ENCODE results near the gene TRPC3. TPM values are rescaled to one million over a fixed set of nuclear protein-coding genes. Genes with fewer than 3 reads are reported as not detected.

TRPC3 gene
- total RNA-seq, 2 experiments from 2014 or later = not detected

DNA sequence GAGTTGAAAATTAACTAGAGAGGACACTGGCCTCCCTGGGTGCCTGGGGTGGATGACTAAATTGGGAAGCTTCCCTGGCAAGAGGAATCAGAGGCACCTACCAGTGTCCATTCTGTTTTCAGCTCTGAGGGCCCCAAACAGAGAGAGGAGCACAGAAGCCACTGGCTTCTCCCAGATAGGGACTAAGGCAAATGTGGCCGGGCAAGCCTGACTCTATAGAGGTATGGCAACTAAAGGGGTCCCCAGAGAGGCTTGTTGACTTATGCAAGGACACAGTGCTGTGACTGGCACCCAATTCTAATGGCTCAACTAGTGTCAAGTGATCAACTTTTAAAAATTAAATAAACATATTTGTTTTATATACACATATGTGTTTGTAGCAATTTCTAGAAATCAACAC, 17.2 kb downstream of the TRPC3 start:
- DNase-seq (no peak), ATAC-seq (ENCODE audit: poor library complexity) (no peak)
- Histone ChIP-seq H3K4me3 (ENCODE audit: low read length) (no peak overlapping the region), H3K27me3 (ENCODE audit: control insufficient read depth in 1 of 2, insufficient read depth in 2 of 2, low read length in 2 of 2) (peaks cover 0 to 13% of the 10 kb centered on the region in 2 experiments), H3K4me1 (ENCODE audit: insufficient read depth, low read length) (peaks cover 3% of the 10 kb centered on the region), H3K27ac (ENCODE audit: low read depth in 1 of 2, low read length in 2 of 2) (no peak overlapping the region), H3K9me3 (ENCODE audit: control insufficient read depth in 1 of 2, insufficient read depth in 1 of 2, low read length in 2 of 2) (peaks cover 0 to 7% of the 10 kb centered on the region in 2 experiments), H3K36me3 (ENCODE audit: insufficient read depth, low read length) (no peaks in the 10 kb centered on the region)
- POLR2A ChIA-PET = no interaction called here
- Mint-ChIP-seq H3K9me3 (no peaks in the 10 kb centered on the region), H3K27me3 (peaks cover 43% of the 10 kb centered on the region), H3K4me1 (ENCODE audit: low read depth) (no peaks in the 10 kb centered on the region), H3K4me3 (no peak overlapping the region), H3K27ac (no peak overlapping the region), H3K36me3 (ENCODE audit: low read depth) (no peaks in the 10 kb centered on the region)
- intact Hi-C loops (cut with DNase I, micrococcal nuclease) = no loop called here
- TF ChIP-seq, protein P1, sequence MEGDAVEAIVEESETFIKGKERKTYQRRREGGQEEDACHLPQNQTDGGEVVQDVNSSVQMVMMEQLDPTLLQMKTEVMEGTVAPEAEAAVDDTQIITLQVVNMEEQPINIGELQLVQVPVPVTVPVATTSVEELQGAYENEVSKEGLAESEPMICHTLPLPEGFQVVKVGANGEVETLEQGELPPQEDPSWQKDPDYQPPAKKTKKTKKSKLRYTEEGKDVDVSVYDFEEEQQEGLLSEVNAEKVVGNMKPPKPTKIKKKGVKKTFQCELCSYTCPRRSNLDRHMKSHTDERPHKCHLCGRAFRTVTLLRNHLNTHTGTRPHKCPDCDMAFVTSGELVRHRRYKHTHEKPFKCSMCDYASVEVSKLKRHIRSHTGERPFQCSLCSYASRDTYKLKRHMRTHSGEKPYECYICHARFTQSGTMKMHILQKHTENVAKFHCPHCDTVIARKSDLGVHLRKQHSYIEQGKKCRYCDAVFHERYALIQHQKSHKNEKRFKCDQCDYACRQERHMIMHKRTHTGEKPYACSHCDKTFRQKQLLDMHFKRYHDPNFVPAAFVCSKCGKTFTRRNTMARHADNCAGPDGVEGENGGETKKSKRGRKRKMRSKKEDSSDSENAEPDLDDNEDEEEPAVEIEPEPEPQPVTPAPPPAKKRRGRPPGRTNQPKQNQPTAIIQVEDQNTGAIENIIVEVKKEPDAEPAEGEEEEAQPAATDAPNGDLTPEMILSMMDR (IDR thresholded peaks at IDR 0.05) = no peak
- CTCF ChIA-PET = interaction anchor here (0.9 kb wide), 1 partner anchor 15 kb away, joined by 3 read pairs; no protein-coding TSS in a partner anchor

DNA sequence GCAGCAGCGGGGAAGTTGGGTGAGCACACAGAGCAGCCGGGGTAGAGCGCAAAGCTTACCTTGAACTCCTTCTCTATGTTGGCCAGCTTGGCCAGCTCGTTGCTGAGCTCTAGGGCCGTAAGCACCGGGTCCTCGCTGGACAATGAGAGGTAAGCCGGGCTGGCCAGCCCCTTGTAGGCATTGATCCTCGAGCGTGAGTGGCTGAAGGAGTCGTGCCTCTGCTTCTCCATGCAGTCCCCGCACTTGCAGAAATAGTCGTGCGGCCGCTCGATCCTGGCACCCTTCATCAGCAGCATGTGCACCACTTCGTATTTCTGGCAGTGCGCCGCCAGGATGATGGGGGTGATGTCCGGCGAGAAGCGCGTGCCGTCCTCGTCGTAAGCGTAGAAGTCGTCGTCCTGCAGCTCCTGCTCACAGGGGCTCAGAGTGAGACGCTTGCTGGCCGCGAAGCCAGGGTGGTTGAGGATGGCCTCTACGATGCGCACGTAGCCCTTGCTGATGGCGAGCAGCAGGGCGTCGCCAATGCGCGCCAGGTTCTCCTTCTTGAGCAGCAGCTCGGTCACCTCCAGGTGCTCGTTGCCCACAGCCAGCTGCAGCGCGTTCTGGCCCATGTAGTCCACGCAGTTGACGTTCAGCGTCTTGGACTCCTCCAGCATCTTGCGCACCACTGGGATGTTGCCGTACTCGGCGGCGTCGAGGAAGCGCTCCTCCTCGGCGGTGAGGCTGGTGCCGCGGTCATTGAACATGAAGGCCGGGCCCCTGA, 19.5 kb downstream of the TRPC3 start:
- no peaks in the 10 kb centered on the region for H3K36me3 ChIP-seq (ENCODE audit: insufficient read depth, low read length)
- TF ChIP-seq, protein P1 (IDR thresholded peaks at IDR 0.05) = no peak
- H3K4me3 ChIP-seq (ENCODE audit: low read length) = no peak overlapping the region
- no peaks in the 10 kb centered on the region for H3K36me3 Mint-ChIP-seq (ENCODE audit: low read depth)
- H3K4me1 ChIP-seq (ENCODE audit: insufficient read depth, low read length) = no peaks in the 10 kb centered on the region
- ATAC-seq (ENCODE audit: poor library complexity) (no peak), DNase-seq (no peak)
- intact Hi-C loops (cut with DNase I, micrococcal nuclease) = no loop called here
- H3K4me3 Mint-ChIP-seq = no peak overlapping the region
- no peak overlapping the region for H3K27ac Mint-ChIP-seq
- H3K4me1 Mint-ChIP-seq (ENCODE audit: low read depth) = no peaks in the 10 kb centered on the region
- ChIA-PET POLR2A (no interaction called here), CTCF (no interaction called here)
- H3K9me3 ChIP-seq (ENCODE audit: control insufficient read depth in 1 of 2, insufficient read depth in 1 of 2, low read length in 2 of 2) = peaks cover 0 to 7% of the 10 kb centered on the region in 2 experiments
- H3K27me3 ChIP-seq (ENCODE audit: control insufficient read depth in 1 of 2, insufficient read depth in 2 of 2, low read length in 2 of 2) = peaks cover 0 to 8% of the 10 kb centered on the region in 2 experiments
- no peak overlapping the region for H3K27ac ChIP-seq (ENCODE audit: low read depth in 1 of 2, low read length in 2 of 2)
- no peaks in the 10 kb centered on the region for H3K9me3 Mint-ChIP-seq
- H3K27me3 Mint-ChIP-seq = peaks cover 41% of the 10 kb centered on the region

DNA sequence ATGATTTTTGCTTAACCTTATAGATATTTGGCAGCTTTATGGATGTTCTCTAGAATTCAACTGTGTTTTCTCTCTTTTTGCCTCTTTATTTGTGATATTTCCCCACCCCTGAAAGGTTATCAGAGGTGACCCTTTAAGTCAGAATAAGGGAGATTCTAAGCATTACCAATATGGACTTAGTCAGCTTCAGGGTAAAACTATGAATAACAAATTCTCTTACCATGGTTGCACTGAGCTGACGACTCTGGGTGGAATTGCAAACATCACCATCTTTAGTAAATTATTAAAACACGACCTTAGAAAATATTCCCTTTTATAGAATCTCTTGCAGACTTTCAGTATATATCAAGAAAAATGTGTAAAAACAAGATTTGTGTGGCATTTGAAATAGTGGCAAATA, 21.6 kb downstream of the TRPC3 start:
- TF ChIP-seq, protein P1 (IDR thresholded peaks at IDR 0.05) = no peak
- Histone ChIP-seq H3K4me3 (ENCODE audit: low read length) (no peak overlapping the region), H3K27ac (ENCODE audit: low read depth in 1 of 2, low read length in 2 of 2) (no peak overlapping the region), H3K9me3 (ENCODE audit: control insufficient read depth in 1 of 2, insufficient read depth in 1 of 2, low read length in 2 of 2) (peaks cover 0 to 7% of the 10 kb centered on the region in 2 experiments), H3K4me1 (ENCODE audit: insufficient read depth, low read length) (no peaks in the 10 kb centered on the region), H3K27me3 (ENCODE audit: control insufficient read depth in 1 of 2, insufficient read depth in 2 of 2, low read length in 2 of 2) (peaks cover 0 to 8% of the 10 kb centered on the region in 2 experiments), H3K36me3 (ENCODE audit: insufficient read depth, low read length) (no peaks in the 10 kb centered on the region)
- H3K9me3 Mint-ChIP-seq = no peaks in the 10 kb centered on the region
- intact Hi-C loops (cut with DNase I, micrococcal nuclease) = no loop called here
- ChIA-PET CTCF (interaction anchor here (1.0 kb wide), 1 partner anchor 30 kb away, joined by 3 read pairs; no protein-coding TSS in a partner anchor), POLR2A (no interaction called here)
- no peak for ATAC-seq (ENCODE audit: poor library complexity)
- no peaks in the 10 kb centered on the region for H3K4me1 Mint-ChIP-seq (ENCODE audit: low read depth)
- H3K4me3 Mint-ChIP-seq = no peak overlapping the region
- H3K27me3 Mint-ChIP-seq = peaks cover 35% of the 10 kb centered on the region
- no peak overlapping the region for H3K27ac Mint-ChIP-seq
- no peak for DNase-seq
- H3K36me3 Mint-ChIP-seq (ENCODE audit: low read depth) = no peaks in the 10 kb centered on the region

All from CD4-positive, alpha-beta T cell (primary cell).